ENCODE measurements around the gene USP22.
"Not testable (repeated sequence)": the region's sequence is repeated elsewhere in the genome, so short reads cannot be mapped to it uniquely, and the experiment has no call there.

The USP22 gene

GRCh38 chr17:20977609-20978253, 65.1 kb downstream of the USP22 start:
- peaks cover 46% of the 10 kb centered on the region for H3K27me3 ChIP-seq (ENCODE audit: control insufficient read depth, insufficient read depth, low read length)
- H3K9ac ChIP-seq (ENCODE audit: low read depth, low read length); H3K4me1 ChIP-seq (ENCODE audit: control insufficient read depth, insufficient read depth, low read length); H3K36me3 ChIP-seq (ENCODE audit: insufficient read depth, low read length); H3K4me3 ChIP-seq (ENCODE audit: low read length); H3K9me3 ChIP-seq (replicated peaks; ENCODE audit: low read length); H3K4me2 ChIP-seq (ENCODE audit: low read length): not testable (repeated sequence)

GRCh38 chr17:20975566-20975965, 67.2 kb downstream of the USP22 start:
- Histone ChIP-seq H3K4me3 (ENCODE audit: low read length) (no peak overlapping the region), H3K9ac (ENCODE audit: low read depth, low read length) (no peak overlapping the region), H3K4me1 (ENCODE audit: control insufficient read depth, insufficient read depth, low read length) (peaks cover 5% of the 10 kb centered on the region), H3K27me3 (ENCODE audit: control insufficient read depth, insufficient read depth, low read length) (peaks cover 41% of the 10 kb centered on the region), H3K9me3 (replicated peaks; ENCODE audit: low read length) (no peaks in the 10 kb centered on the region), H3K36me3 (ENCODE audit: insufficient read depth, low read length) (no peaks in the 10 kb centered on the region), H3K4me2 (ENCODE audit: low read length) (no peak overlapping the region)

GRCh38 chr17:20970329-20970728, 72.5 kb downstream of the USP22 start:
- no peaks in the 10 kb centered on the region for H3K36me3 ChIP-seq (ENCODE audit: insufficient read depth, low read length)
- no peak overlapping the region for H3K9ac ChIP-seq (ENCODE audit: low read depth, low read length)
- no peak overlapping the region for H3K4me3 ChIP-seq (ENCODE audit: low read length)
- peaks cover under 1% of the 10 kb centered on the region for H3K4me1 ChIP-seq (ENCODE audit: control insufficient read depth, insufficient read depth, low read length)
- no peaks in the 10 kb centered on the region for H3K9me3 ChIP-seq (replicated peaks; ENCODE audit: low read length)
- H3K4me2 ChIP-seq (ENCODE audit: low read length) = no peak overlapping the region
- peaks cover 26% of the 10 kb centered on the region for H3K27me3 ChIP-seq (ENCODE audit: control insufficient read depth, insufficient read depth, low read length)

- Histone ChIP-seq H3K27me3 (ENCODE audit: control insufficient read depth, insufficient read depth, low read length) (peaks cover 20% of the 10 kb centered on the region), H3K36me3 (ENCODE audit: insufficient read depth, low read length) (no peaks in the 10 kb centered on the region), H3K9me3 (replicated peaks; ENCODE audit: low read length) (no peaks in the 10 kb centered on the region), H3K9ac (ENCODE audit: low read depth, low read length) (no peak overlapping the region), H3K4me1 (ENCODE audit: control insufficient read depth, insufficient read depth, low read length) (no peaks in the 10 kb centered on the region), H3K4me3 (ENCODE audit: low read length) (no peak overlapping the region), H3K4me2 (ENCODE audit: low read length) (no peak overlapping the region)
Observed at GRCh38 chr17:20968913-20969616, 73.7 kb downstream of the USP22 start.

- H3K4me1 ChIP-seq (ENCODE audit: control insufficient read depth, insufficient read depth, low read length) = no peaks in the 10 kb centered on the region
- no peaks in the 10 kb centered on the region for H3K36me3 ChIP-seq (ENCODE audit: insufficient read depth, low read length)
- H3K9ac ChIP-seq (ENCODE audit: low read depth, low read length) = no peak overlapping the region
- no peaks in the 10 kb centered on the region for H3K9me3 ChIP-seq (replicated peaks; ENCODE audit: low read length)
- no peak overlapping the region for H3K4me2 ChIP-seq (ENCODE audit: low read length)
- H3K27me3 ChIP-seq (ENCODE audit: control insufficient read depth, insufficient read depth, low read length) = peaks cover 18% of the 10 kb centered on the region
- H3K4me3 ChIP-seq (ENCODE audit: low read length) = no peak overlapping the region
Observed at GRCh38 chr17:20967776-20968175, 75.0 kb downstream of the USP22 start.

GRCh38 chr17:20966870-20967269, 75.9 kb downstream of the USP22 start:
- Histone ChIP-seq H3K4me3 (ENCODE audit: low read length) (no peak overlapping the region), H3K27me3 (ENCODE audit: control insufficient read depth, insufficient read depth, low read length) (peaks cover 16% of the 10 kb centered on the region), H3K9me3 (replicated peaks; ENCODE audit: low read length) (no peaks in the 10 kb centered on the region), H3K4me2 (ENCODE audit: low read length) (no peak overlapping the region), H3K9ac (ENCODE audit: low read depth, low read length) (no peak overlapping the region), H3K4me1 (ENCODE audit: control insufficient read depth, insufficient read depth, low read length) (no peaks in the 10 kb centered on the region), H3K36me3 (ENCODE audit: insufficient read depth, low read length) (no peaks in the 10 kb centered on the region)

- peaks cover 12% of the 10 kb centered on the region for H3K27me3 ChIP-seq (ENCODE audit: control insufficient read depth, insufficient read depth, low read length)
Observed at GRCh38 chr17:20965492-20965891, 77.3 kb downstream of the USP22 start.

GRCh38 chr17:20961586-20961985, 81.2 kb downstream of the USP22 start:
- Histone ChIP-seq H3K27me3 (ENCODE audit: control insufficient read depth, insufficient read depth, low read length) (peaks cover 10% of the 10 kb centered on the region), H3K9me3 (replicated peaks; ENCODE audit: low read length) (no peaks in the 10 kb centered on the region), H3K4me3 (ENCODE audit: low read length) (no peak overlapping the region), H3K9ac (ENCODE audit: low read depth, low read length) (no peak overlapping the region), H3K4me1 (ENCODE audit: control insufficient read depth, insufficient read depth, low read length) (no peaks in the 10 kb centered on the region), H3K4me2 (ENCODE audit: low read length) (no peak overlapping the region), H3K36me3 (ENCODE audit: insufficient read depth, low read length) (no peaks in the 10 kb centered on the region)

More at GRCh38 chr17:20965492-20965891, 77.3 kb downstream of the USP22 start:
- no peaks in the 10 kb centered on the region for H3K36me3 ChIP-seq (ENCODE audit: insufficient read depth, low read length)
- no peak overlapping the region for H3K4me3 ChIP-seq (ENCODE audit: low read length)
- H3K9me3 ChIP-seq (replicated peaks; ENCODE audit: low read length) = no peaks in the 10 kb centered on the region
- H3K4me2 ChIP-seq (ENCODE audit: low read length) = no peak overlapping the region
- no peak overlapping the region for H3K9ac ChIP-seq (ENCODE audit: low read depth, low read length)
- H3K4me1 ChIP-seq (ENCODE audit: control insufficient read depth, insufficient read depth, low read length) = no peaks in the 10 kb centered on the region

- peaks cover 10% of the 10 kb centered on the region for H3K27me3 ChIP-seq (ENCODE audit: control insufficient read depth, insufficient read depth, low read length)
- no peak overlapping the region for H3K4me2 ChIP-seq (ENCODE audit: low read length)
- H3K4me3 ChIP-seq (ENCODE audit: low read length) = no peak overlapping the region
- H3K4me1 ChIP-seq (ENCODE audit: control insufficient read depth, insufficient read depth, low read length) = peaks cover 4% of the 10 kb centered on the region
- H3K36me3 ChIP-seq (ENCODE audit: insufficient read depth, low read length) = no peaks in the 10 kb centered on the region
- no peaks in the 10 kb centered on the region for H3K9me3 ChIP-seq (replicated peaks; ENCODE audit: low read length)
- no peak overlapping the region for H3K9ac ChIP-seq (ENCODE audit: low read depth, low read length)
Observed at GRCh38 chr17:20960871-20961270, 81.9 kb downstream of the USP22 start.

- Histone ChIP-seq H3K9ac (ENCODE audit: low read depth, low read length) (peak overlapping the region; percentile 59), H3K4me2 (ENCODE audit: low read length) (peak overlapping the region; percentile 61), H3K4me3 (ENCODE audit: low read length) (no peak overlapping the region), H3K27me3 (ENCODE audit: control insufficient read depth, insufficient read depth, low read length) (peaks cover 12% of the 10 kb centered on the region), H3K4me1 (ENCODE audit: control insufficient read depth, insufficient read depth, low read length) (peaks cover 18% of the 10 kb centered on the region), H3K36me3 (ENCODE audit: insufficient read depth, low read length) (no peaks in the 10 kb centered on the region), H3K9me3 (replicated peaks; ENCODE audit: low read length) (no peaks in the 10 kb centered on the region)
Observed at GRCh38 chr17:20955427-20956323, 87.1 kb downstream of the USP22 start.

- Histone ChIP-seq H3K36me3 (ENCODE audit: insufficient read depth, low read length) (no peaks in the 10 kb centered on the region), H3K4me3 (ENCODE audit: low read length) (no peak overlapping the region), H3K9me3 (replicated peaks; ENCODE audit: low read length) (no peaks in the 10 kb centered on the region), H3K27me3 (ENCODE audit: control insufficient read depth, insufficient read depth, low read length) (peaks cover 12% of the 10 kb centered on the region), H3K4me2 (ENCODE audit: low read length) (peak overlapping the region; percentile 61), H3K4me1 (ENCODE audit: control insufficient read depth, insufficient read depth, low read length) (peaks cover 18% of the 10 kb centered on the region), H3K9ac (ENCODE audit: low read depth, low read length) (peak overlapping the region; percentile 59)
Observed at GRCh38 chr17:20954794-20955193, 88.0 kb downstream of the USP22 start.
